ENCODE measurements around the gene MKRN3.

Gene MKRN3

GRCh38 chr15:23538648-23539047, 26.8 kb upstream of the MKRN3 start:
- DNase-seq (ENCODE audit: extremely low read depth, low read depth) = no peak
- TF ChIP-seq CTCF (IDR thresholded peaks at IDR 0.05; ENCODE audit: low read depth, low read length) = no peak

GRCh38 chr15:23539892-23540291, 25.6 kb upstream of the MKRN3 start:
- DNase-seq (ENCODE audit: extremely low read depth, low read depth) = no peak
- TF ChIP-seq CTCF (IDR thresholded peaks at IDR 0.05; ENCODE audit: low read depth, low read length) = no peak

GRCh38 chr15:23546158-23546557, 19.3 kb upstream of the MKRN3 start:
- TF ChIP-seq CTCF (IDR thresholded peaks at IDR 0.05; ENCODE audit: low read depth, low read length) = no peak
- DNase-seq (ENCODE audit: extremely low read depth, low read depth) = no peak

- no peak for DNase-seq (ENCODE audit: extremely low read depth, low read depth)
- TF ChIP-seq CTCF (IDR thresholded peaks at IDR 0.05; ENCODE audit: low read depth, low read length) = no peak
Measured at GRCh38 chr15:23548071-23548470, 17.4 kb upstream of the MKRN3 start.

- no peak for TF ChIP-seq CTCF (IDR thresholded peaks at IDR 0.05; ENCODE audit: low read depth, low read length)
- no peak for DNase-seq (ENCODE audit: extremely low read depth, low read depth)
Measured at GRCh38 chr15:23561914-23562313, 3.6 kb upstream of the MKRN3 start.

- DNase-seq (ENCODE audit: extremely low read depth, low read depth) = no peak
- no peak for TF ChIP-seq CTCF (IDR thresholded peaks at IDR 0.05; ENCODE audit: low read depth, low read length)
Measured at GRCh38 chr15:23564821-23565394, 566 bp upstream of the MKRN3 start.

GRCh38 chr15:23566071-23566554, 639 bp downstream of the MKRN3 start:
- DNase-seq (ENCODE audit: extremely low read depth, low read depth) = no peak
- TF ChIP-seq CTCF (IDR thresholded peaks at IDR 0.05; ENCODE audit: low read depth, low read length) = no peak
